HG02884 (cell line): ENCODE data around the gene CPPED1.
"Not testable (repeated sequence)": the region's sequence is repeated elsewhere in the genome, so short reads cannot be mapped to it uniquely, and the experiment has no call there.

ENCODE experiments used
- ATAC-seq: cut with Tn5 transposase; IDR thresholded peaks from one replicate; pipeline ENCODE4 v1.9.1; 2021; ENCODE audit warnings: mild to moderate bottlenecking, moderate library complexity; ENCODE audit not compliant: unreplicated experiment

CPPED1 gene

DNA sequence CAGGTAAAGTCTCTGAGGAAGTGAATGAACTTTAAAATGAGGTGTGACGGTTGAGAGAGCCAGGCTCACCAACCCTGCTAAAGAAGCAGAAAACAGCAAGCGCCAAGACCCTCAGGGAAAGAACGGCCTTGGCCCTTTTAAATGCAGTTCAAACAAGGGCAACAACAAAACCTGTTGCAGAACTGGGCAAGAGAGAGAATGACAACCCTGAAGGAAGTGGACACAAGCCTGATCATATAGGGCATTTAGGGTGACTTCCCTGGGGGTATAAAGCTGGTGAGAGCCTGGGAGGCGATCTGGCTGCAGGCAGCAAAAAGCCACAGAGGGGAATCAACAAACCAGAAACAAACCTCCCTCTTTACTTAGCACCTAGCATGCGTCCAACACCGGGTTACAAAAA is 1.0 kb downstream of the CPPED1 start:
- ATAC-seq: no peak

DNA sequence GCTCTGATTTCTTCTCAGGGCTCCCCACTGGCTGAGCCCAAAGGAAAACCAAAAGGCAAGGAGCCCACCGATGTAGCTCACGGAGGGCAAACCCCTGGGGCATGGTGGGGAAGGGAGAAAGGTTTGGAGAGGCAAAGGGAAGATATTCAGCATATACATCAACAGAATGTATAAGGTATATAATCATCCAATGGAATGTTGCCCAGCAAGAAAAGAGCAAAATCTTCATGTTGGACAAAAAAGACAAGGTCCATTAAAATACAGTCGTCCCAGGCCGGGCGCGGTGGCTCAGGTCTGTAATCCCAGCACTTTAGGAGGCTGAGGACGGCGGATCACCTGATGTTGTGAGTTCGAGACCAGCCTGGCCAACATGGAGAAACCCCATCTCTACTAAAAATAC is 1.6 kb downstream of the CPPED1 start:
- ATAC-seq: no peak

DNA sequence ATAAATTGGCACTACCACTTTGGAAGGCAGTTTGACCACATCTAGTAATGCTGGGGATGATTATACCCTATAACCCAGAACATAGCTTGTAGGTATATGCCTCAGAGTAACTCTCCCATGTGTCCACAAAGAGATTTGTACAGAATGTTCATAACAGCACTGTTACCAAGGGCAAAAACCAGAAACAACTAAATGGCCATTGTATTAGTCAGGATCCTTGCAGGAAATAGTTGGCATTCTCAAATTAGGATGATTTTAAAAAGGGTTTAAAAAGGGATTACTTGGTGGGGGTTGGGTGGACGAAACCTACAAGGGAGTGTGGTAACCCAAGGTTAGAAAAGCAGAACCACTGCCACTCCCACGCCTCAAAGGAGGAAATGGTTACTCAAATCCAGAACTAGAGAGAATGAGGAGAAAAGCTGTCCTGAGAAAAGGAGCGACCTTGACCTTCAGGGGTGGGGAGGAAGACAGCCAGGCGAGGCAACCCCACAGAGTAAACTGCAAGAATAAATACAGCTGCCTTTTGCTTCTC is 2.1 kb downstream of the CPPED1 start:
- peak; percentile 41 for ATAC-seq

DNA sequence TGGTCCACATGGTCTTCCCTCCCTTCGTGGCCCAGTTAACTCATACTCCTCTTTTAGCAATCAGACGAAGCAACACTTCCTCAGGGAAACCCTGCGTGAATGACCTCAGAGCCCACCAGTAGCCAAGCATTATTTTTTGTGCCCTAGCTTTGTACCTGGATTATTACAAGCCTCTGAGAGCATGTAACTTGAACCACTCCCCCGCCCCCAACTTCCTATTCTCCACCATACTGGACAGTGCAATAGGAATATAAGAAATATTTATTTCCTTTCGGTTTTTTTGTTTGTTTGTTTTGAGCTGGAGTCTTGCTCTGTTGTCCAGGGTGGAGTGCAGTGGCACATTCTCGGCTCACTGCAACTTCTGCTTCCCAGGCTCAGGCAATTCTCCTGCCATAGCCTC is 2.9 kb downstream of the CPPED1 start:
- no peak for ATAC-seq

DNA sequence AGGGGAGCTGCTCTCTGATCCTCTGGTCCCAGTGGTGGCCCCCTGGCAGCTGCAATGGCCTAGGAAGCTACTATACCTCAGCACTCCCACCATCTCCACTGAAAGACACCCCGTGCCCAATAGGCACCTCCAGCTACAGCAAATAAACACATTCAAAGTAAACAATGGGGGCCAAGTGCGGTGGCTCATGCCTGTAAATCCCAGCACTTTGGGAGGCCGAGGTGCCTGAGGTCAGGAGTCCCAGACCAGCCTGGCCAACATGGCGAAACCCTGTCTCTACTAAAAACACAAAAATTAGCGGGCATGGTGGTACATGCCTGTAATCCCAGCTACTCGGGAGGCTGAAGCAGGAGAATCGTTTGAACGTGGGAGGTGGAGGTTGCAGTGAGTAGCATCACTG is 3.7 kb downstream of the CPPED1 start:
- not testable (repeated sequence) for ATAC-seq

DNA sequence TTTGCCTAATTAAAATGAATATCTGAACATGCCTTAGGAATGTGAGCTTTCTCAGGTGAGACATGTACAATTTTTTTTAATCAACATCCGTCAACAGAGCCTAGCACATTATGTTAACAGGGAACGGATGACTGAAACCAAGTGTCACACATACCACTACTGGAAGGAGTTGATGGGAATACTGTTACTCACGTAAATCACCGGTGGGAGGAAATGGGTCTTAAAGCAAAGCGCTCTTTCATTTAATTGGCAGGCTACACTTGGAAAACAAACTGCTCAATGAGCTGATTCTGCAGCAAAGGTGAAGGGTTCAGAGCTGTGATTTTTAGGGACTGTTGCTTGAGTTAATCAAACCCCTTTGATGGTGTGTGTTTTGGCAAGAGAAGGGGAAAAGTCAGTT is 4.8 kb downstream of the CPPED1 start:
- no peak for ATAC-seq

DNA sequence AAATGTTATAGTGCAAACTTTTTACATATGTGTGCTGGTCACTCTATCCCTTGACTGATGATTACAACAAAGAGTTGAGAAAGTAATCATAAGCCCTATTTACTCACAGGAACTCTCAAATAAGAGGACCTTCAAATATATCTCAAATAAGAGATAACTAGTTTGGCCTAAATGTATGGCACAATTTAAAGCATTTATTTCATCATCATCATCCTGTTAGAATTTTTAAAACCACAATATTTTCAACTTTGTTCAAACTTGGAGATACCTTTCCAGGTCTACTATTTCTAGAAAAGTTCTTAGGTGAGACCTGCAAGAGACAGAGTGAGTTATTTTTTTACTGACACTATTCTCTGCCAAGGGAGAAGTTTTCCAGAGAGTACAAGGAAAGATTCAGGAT is 5.5 kb downstream of the CPPED1 start:
- no peak for ATAC-seq

DNA sequence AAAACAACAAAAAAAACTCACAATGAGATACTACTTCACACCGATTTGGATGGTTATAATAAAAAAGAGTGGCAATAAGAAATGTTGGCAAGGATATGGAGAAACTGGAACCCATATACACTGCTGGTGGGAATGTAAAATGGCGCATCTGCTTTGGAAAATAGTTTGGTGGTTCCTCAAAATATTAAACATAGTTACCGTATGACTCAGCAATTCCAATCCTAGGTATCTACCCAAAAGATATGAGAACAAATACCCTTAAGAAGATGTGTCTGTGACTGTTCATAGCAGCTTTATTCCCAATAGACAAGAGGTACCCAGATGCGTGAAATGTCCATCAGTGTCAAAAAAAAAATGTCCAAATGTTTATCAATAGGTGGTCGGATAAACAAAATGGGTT is 7.2 kb downstream of the CPPED1 start:
- ATAC-seq: no peak

DNA sequence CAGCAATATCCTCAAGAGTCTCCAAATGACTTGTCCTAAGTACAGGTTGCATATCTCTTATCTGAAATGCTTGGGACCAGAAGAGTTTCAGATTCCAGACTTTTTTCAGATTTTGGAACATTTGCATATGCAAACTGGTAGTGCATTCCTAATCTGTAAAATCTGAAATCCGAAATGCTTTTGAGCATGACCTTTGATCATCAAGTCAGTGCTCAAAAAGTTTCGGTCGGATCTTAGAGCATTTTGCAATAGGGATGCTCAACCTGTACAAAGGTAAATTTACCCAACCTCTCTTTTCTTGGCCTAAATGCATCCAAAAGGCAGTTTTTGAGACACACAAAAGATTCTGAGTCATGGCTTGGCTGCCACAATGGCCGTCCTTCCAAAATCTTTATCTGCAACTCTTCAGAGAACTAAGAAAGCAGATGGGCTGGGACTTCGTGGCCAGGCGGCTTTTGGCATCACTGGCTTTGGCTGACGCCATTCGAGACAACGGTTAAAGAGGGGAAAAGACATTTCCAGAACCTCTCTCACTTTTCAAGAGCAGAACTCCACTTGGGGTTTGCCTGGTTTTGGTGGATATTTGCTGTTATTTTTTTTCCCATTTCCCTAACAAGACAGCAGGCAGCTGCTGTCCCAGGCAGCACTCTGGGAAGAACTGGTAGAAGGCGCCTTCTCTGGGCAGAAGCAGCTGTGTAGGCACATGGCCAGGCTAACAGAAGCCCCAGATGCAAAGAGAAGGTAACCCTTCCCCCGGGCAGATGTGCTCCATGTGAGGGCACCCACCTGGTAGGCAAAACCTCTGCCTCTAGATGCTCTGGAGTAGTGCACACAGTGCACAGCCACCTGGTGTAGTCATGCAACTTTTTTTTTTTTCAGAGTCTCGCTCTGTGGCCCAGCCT is 8.9 kb downstream of the CPPED1 start:
- ATAC-seq: no peak

DNA sequence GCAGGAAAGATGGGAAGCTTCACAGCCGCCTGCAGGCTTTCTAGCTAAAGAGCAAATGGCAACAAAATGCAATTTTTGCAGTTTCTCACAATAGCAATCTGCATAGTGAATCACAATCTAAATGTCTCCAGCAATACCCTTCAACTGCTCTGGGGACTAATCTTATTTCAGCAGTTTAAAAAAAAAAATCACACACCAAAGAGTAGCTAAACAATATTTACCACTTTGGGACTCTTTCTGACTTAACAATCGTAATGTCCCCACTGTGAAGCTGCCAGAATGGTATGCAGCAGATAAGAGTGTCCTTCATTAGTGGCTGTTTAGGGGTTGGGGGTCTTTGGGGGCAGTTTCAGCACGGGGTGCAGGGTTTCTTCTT is 9.8 kb downstream of the CPPED1 start:
- ATAC-seq: no peak

DNA sequence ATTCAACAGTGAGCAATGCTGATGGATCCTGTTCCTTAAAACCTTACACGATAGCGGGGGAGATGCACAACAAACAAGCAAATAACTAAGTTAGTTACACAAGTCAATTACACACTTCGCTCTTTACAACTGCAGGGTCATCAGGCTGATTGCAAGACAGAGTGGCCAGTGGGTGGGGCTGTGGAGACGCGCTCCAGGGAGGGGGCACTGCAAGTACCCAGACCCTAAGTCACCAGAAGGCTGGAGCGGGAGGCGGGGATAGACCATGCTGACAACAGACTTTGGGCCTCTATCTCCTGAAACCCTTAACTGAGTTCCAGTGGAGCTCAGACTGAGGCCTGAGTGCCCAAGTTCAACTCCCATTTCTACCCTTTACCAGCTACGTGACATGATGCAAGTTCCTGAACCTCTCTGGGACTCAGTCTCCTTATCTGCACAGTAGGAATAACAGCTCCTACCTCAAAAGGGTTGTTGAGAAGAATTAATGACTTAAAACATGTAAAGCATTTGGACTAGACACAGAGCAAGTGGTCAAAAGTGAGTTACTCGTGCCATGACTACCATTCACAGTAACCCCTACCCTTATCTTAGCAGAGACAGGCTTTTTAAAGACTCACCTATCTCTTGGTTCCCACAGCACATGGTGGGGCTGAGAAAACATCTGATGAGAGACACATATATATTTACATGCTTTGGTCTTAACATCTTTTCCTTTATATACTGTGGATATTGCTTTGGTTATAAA is 10.4 kb downstream of the CPPED1 start:
- ATAC-seq: no peak

DNA sequence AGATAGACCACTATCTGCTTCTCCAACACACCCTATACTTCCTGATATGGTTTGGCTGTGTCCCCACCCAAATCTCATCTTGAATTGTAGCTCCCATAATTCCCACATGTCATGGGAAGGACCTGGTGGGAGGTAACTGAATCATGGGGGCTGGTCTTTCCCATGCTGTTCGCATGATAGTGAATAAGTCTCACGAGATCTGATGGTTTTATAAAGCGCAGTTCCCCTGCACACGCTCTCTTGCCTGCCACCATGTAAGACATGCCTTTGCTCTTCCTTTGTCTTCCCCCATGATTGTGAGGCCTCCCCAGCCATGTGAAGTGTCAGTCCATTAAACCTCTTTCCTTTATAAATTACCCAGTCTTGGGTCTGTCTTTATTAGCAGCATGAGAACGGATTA is 11.2 kb downstream of the CPPED1 start:
- ATAC-seq: not testable (repeated sequence)

DNA sequence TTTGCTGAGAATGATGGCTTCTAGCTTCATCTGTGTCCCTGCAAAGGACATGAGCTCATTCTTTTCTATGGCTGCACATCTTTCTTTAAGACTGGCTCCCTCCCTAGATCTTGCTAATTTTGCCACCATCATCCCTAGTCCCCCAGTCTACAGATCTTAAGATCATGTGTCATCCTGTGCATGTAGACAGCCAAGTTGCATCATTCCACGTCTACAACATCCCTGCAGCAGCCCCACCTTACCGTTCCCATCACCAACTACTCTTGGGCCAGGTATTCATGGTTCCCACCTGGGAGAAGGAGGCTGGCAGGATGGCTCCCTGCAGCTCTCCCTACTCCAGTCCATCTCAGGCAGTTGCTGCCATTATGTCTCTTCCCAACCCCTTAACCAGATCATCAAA is 12.3 kb downstream of the CPPED1 start:
- no peak for ATAC-seq

DNA sequence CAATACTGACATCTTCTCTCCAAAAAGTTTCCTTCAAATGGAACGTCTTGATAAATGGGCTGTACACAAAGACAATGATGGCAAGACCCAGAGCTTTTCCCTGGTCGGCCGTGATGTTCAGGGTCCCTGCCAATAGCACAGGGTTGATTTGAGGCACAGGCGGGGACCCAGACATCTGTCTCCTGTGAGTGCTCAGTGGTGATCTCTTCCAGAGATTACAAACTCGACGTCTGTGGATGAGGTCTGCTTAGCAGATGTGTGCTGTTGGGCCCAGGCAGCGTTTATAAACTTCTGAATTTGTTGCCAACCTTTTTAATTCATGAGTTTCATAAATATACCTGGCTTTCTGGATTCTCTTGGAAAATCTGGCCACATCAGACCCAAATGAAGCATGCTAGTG is 14.9 kb downstream of the CPPED1 start:
- ATAC-seq: no peak

DNA sequence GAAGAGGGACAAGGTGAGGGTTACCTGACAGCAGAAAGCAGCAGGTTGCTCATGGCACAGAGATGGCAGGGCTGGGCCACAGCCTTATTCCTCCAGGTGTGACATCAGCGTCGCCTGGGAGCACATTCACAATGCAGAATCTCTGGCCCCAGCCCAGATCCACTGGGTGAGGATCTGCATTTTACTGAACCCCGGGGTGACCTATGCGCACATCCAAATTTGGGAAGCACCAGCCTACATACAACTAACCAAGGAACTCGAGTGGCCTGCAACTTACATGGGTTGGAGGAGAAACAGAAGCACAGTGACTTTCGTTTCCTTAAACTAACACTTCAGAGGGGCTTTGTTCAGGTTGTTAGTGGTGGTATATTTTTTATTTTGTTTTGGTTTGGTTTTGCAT is 17.6 kb downstream of the CPPED1 start:
- ATAC-seq: no peak

DNA sequence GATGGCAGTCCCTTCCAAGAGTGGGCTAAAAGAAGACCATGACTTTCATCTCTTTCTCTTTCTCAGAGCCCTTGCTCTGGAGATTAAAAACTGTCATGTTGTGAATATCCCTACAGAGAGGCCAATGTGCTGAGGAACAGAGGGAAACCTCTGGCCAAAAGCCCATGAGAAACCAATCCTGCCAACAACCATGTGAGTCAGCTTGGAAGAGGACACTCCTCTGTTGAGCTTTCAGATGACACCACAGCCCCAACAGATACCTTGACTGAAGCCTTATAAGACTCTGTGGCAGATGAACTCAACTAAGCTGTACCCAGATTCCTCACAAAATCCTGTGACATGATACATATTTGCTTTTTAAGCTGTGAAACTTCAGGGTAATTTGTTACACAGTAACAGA is 19.6 kb downstream of the CPPED1 start:
- no peak for ATAC-seq

DNA sequence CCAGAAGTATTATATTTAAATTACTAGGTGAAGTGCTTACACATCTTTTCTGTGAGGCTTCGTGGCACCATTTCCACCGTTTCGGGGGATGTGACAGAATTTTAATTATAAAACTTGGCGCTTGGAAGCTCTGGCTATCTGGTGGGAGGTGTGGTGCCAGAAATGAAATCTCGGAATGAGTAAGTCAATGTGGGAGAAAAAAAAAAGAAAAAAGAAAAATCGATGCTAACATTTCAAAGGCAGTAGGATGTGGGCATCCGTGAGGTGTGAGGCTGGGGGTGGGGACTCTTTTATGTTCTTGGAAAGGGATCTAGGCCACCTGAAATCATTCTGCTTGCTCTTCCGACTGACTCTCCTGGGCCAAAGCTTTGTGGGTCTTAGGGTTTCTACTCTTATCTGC is 21.9 kb downstream of the CPPED1 start:
- no peak for ATAC-seq

DNA sequence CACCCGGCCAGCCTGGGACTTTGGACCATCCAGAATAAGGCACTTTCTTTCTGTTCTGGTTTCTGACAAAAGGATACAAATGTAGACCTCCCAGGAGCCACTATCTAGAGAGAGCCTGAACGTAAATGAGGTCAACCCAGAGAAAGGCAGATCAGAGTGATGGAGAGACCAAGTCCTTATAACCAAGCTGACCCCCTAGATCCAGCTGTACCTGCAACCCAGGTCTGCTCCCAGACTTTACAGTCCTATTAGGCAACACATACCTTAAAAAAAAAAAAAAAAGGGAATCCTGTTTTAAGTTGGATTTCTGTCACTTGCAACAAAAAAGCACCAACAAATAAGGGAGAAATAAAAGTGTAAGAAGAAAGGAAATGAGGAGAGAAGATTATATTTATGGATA is 23.2 kb downstream of the CPPED1 start:
- no peak for ATAC-seq

DNA sequence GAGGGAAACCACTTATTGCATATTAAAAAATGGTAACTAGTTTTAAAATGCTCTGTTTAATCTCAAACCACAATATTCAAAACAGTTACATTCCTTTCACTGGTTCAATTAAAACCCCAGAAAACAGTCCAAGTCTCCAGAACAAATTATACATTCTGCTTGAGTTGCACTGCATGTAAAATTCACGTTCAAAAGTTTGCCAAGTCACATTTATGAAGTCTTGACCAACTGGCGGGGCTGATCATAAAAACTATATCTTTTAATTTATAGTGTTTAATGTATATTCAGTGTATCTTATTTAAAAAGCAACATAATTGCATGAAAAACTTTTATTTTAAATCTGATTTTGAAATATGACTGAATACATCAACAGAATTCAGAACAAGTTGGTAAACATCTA is 25.0 kb downstream of the CPPED1 start:
- ATAC-seq: no peak

DNA sequence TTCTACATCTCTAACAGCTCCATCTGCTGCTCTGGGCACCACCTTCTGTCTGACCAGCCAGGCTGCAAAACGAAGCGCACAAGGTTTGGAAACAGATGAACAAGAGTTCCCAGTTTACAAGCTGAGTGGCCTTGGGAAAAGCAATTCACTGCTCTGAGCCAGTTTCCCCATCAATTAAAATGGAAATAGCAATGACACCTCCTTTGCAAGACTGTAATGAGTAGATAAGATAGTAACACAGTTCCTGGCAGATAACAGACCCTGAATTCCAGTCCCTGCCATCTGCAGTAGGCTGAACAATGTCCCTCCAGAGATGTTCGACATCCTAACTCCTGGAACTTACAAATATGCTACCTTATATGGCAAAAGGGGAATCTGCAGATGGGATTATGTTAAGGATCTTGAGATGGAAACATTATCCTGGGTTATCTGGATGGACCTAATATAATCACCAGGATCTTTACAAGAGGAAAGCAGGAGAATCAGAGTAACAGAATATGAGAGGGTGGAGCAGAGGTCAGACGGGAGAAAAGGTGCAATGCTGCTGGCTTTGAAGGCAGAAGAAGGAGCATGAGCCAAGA is 27.9 kb downstream of the CPPED1 start:
- ATAC-seq: no peak

DNA sequence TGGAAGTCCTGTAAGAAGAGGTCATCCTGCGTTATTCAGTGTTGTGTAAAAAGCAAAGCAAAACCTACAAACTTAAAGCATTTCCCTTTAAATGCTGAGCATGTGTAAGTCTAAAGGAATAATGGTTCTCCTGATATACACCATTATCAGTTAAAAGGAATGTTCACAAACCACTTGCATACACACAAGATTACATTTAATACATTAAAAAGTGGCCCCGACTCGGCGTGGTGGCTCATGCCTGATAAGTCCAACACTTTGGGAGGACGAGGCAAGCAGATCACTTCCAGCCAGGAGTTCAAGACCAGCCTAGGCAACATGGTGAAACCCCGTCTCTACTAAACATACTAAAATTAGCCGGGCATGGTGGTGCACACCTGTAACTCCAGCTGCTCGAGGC is 30.5 kb downstream of the CPPED1 start:
- no peak for ATAC-seq

DNA sequence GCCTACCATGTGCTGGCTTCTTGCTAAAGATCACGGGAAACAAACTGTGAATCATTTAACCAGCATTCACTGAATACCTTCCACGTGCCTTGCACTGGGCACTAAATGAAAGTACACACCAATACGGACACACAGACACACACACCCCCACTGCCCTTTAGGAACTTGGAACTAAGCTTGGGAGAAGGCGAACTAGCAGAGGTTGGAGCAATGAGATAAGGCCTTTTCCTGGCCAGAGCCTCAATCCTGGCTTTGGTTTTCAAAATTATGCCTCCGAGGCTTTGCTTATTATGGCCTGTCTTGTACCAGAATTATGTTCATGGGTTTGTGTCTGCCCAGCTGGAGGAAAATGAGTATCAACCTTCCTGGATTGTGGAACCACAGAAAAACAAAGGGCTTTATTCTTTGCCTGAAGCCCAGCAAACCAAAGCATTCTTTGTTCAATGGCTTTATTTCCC is 32.3 kb downstream of the CPPED1 start:
- ATAC-seq: no peak
